Skeletal muscle tissue (tissue), 4 donors: ENCODE results near the gene SPRR1B. TPM values are rescaled to one million over a fixed set of nuclear protein-coding genes. Genes with fewer than 3 reads are reported as not detected.

ENCODE experiments used
- H3K27ac ChIP-seq: one replicate; pipeline ENCODE4 v1.7.0; 2013; ENCODE audit warnings: mild to moderate bottlenecking, low read depth, low read length, inconsistent platforms
- H3K27me3 ChIP-seq, 3 donors: one replicate each; pipeline ENCODE4 v1.7.0; 2013; ENCODE audit warnings: low read length in 3 of 3; ENCODE audit not compliant: control insufficient read depth in 3 of 3, insufficient read depth in 3 of 3
- H3K36me3 ChIP-seq, 3 donors: one replicate each; pipeline ENCODE4 v1.7.0; 2013; ENCODE audit warnings: low read length in 3 of 3; ENCODE audit not compliant: control insufficient read depth in 3 of 3, insufficient read depth in 3 of 3
- H3K4me1 ChIP-seq, 3 donors: one replicate each; pipeline ENCODE4 v1.7.0; 2013; ENCODE audit warnings: low read length in 3 of 3, mild to moderate bottlenecking in 3 of 3; ENCODE audit not compliant: control insufficient read depth in 3 of 3, insufficient read depth in 3 of 3
- H3K4me3 ChIP-seq, 3 donors: one replicate each; pipeline ENCODE4 v1.7.0; 2013; ENCODE audit warnings: low read length in 3 of 3
- H3K9ac ChIP-seq, 3 donors: one replicate each; pipeline ENCODE4 v1.7.0; 2013; ENCODE audit warnings: low read length in 3 of 3, mild to moderate bottlenecking in 3 of 3, moderate library complexity in 2 of 3, low read depth in 1 of 3
- H3K9me3 ChIP-seq, 3 donors: one replicate each; pipeline ENCODE4 v1.7.0; 2013; ENCODE audit warnings: low read length in 3 of 3; ENCODE audit not compliant: control insufficient read depth in 3 of 3
- total RNA-seq: library from RNA; depleted of rRNA; stranded (reverse); fragments of >200 nt; gene quantifications from one replicate; pipeline ENCODE4 v1.2.3, GENCODE V29; 2014
- donor health status: Osteomylitis.

The SPRR1B gene
- not detected for total RNA-seq

GRCh38 chr1:153030895-153031294 is at the start of gene SPRR1B:
SPRR1B (plus strand) TSS chr1:153031203; CDS start chr1:153032346, 1,143 bp downstream.
- H3K4me1 ChIP-seq, result no peaks in the 10 kb centered on the region
- no peak within 1 kb of the TSS for H3K27ac ChIP-seq
- no peaks in the 10 kb centered on the region for H3K36me3 ChIP-seq
- H3K9me3 ChIP-seq, result peaks cover 0 to 2% (median 0%) of the 10 kb centered on the region in 3 donors
- no peak within 1 kb of the TSS for H3K9ac ChIP-seq
- no peaks in the 10 kb centered on the region for H3K27me3 ChIP-seq
- H3K4me3 ChIP-seq, result no peak within 1 kb of the TSS

GRCh38 chr1:152982076-152982475 is 48.9 kb upstream of the SPRR1B start:
- Histone ChIP-seq H3K27me3 (peaks cover 0 to 2% (median 0%) of the 10 kb centered on the region in 3 donors), H3K9ac (no peak overlapping the region), H3K4me3 (no peak overlapping the region), H3K27ac (no peak overlapping the region), H3K9me3 (no peaks in the 10 kb centered on the region), H3K4me1 (no peaks in the 10 kb centered on the region), H3K36me3 (no peaks in the 10 kb centered on the region)

GRCh38 chr1:152983234-152983633 is 47.8 kb upstream of the SPRR1B start:
- Histone ChIP-seq H3K9ac (no peak overlapping the region), H3K36me3 (no peaks in the 10 kb centered on the region), H3K27me3 (peaks cover 0 to 2% (median 0%) of the 10 kb centered on the region in 3 donors), H3K9me3 (no peaks in the 10 kb centered on the region), H3K27ac (no peak overlapping the region), H3K4me3 (no peak overlapping the region), H3K4me1 (no peaks in the 10 kb centered on the region)

- Histone ChIP-seq H3K9me3 (no peaks in the 10 kb centered on the region), H3K4me1 (no peaks in the 10 kb centered on the region)
Observed at GRCh38 chr1:152983743-152984142, 47.3 kb upstream of the SPRR1B start, which contains the start of gene SPRR1A. SPRR1A (plus strand) TSS chr1:152984081; CDS start chr1:152985231, 1,150 bp downstream.

GRCh38 chr1:152986578-152986977 is 44.4 kb upstream of the SPRR1B start:
- H3K4me3 ChIP-seq, result no peak overlapping the region
- no peaks in the 10 kb centered on the region for H3K36me3 ChIP-seq
- no peaks in the 10 kb centered on the region for H3K4me1 ChIP-seq
- no peak overlapping the region for H3K9ac ChIP-seq
- peaks cover 0 to 2% (median 0%) of the 10 kb centered on the region in 3 donors for H3K27me3 ChIP-seq
- H3K27ac ChIP-seq, result no peak overlapping the region
- H3K9me3 ChIP-seq, result no peaks in the 10 kb centered on the region

More at GRCh38 chr1:152983743-152984142, 47.3 kb upstream of the SPRR1B start, which contains the start of gene SPRR1A:
- no peak within 1 kb of the TSS for H3K27ac ChIP-seq
- H3K27me3 ChIP-seq, result peaks cover 0 to 2% (median 0%) of the 10 kb centered on the region in 3 donors
- no peak within 1 kb of the TSS for H3K9ac ChIP-seq
- H3K36me3 ChIP-seq, result no peaks in the 10 kb centered on the region
- no peak within 1 kb of the TSS for H3K4me3 ChIP-seq

GRCh38 chr1:152993186-152993585 is 37.8 kb upstream of the SPRR1B start:
- Histone ChIP-seq H3K36me3 (no peaks in the 10 kb centered on the region), H3K4me3 (no peak overlapping the region), H3K9me3 (peaks cover 0 to 3% (median 0%) of the 10 kb centered on the region in 3 donors), H3K9ac (no peak overlapping the region), H3K27me3 (no peaks in the 10 kb centered on the region), H3K4me1 (no peaks in the 10 kb centered on the region), H3K27ac (no peak overlapping the region)

GRCh38 chr1:152995842-152996241 is 35.2 kb upstream of the SPRR1B start:
- Histone ChIP-seq H3K36me3 (no peaks in the 10 kb centered on the region), H3K4me3 (no peak overlapping the region), H3K27ac (no peak overlapping the region), H3K9ac (no peak overlapping the region), H3K9me3 (peaks cover 0 to 3% (median 0%) of the 10 kb centered on the region in 3 donors), H3K27me3 (no peaks in the 10 kb centered on the region), H3K4me1 (no peaks in the 10 kb centered on the region)

- Histone ChIP-seq H3K4me3 (no peak overlapping the region), H3K4me1 (no peaks in the 10 kb centered on the region), H3K36me3 (no peaks in the 10 kb centered on the region), H3K9me3 (peaks cover 0 to 3% (median 0%) of the 10 kb centered on the region in 3 donors), H3K9ac (no peak overlapping the region), H3K27ac (no peak overlapping the region), H3K27me3 (no peaks in the 10 kb centered on the region)
Observed at GRCh38 chr1:152996633-152997400, 34.2 kb upstream of the SPRR1B start.

GRCh38 chr1:152997901-152998300 is 33.1 kb upstream of the SPRR1B start:
- H3K36me3 ChIP-seq, result no peaks in the 10 kb centered on the region
- no peaks in the 10 kb centered on the region for H3K4me1 ChIP-seq
- H3K27me3 ChIP-seq, result no peaks in the 10 kb centered on the region
- no peak overlapping the region for H3K9ac ChIP-seq
- peaks cover 0 to 3% (median 0%) of the 10 kb centered on the region in 3 donors for H3K9me3 ChIP-seq
- no peak overlapping the region for H3K4me3 ChIP-seq
- H3K27ac ChIP-seq, result no peak overlapping the region

GRCh38 chr1:152998476-152998875 is 32.5 kb upstream of the SPRR1B start:
- no peak overlapping the region for H3K4me3 ChIP-seq
- no peak overlapping the region for H3K27ac ChIP-seq
- no peaks in the 10 kb centered on the region for H3K36me3 ChIP-seq
- H3K4me1 ChIP-seq, result no peaks in the 10 kb centered on the region
- no peaks in the 10 kb centered on the region for H3K27me3 ChIP-seq
- peaks cover 0 to 3% (median 2%) of the 10 kb centered on the region in 3 donors for H3K9me3 ChIP-seq
- H3K9ac ChIP-seq, result no peak overlapping the region
